Karpas-422 (cell line): ENCODE data around the gene DHX40. TPM values are rescaled to one million over a fixed set of nuclear protein-coding genes. Genes with fewer than 3 reads are reported as not detected.
A peak's percentile ranks its signal among the peaks of the same experiment; 100 is the strongest.
"Not testable (repeated sequence)": the region's sequence is repeated elsewhere in the genome, so short reads cannot be mapped to it uniquely, and the experiment has no call there.

Source experiments
- DNase-seq: peaks from one replicate; pipeline ENCODE4 v3.0.0-alpha.2; 2015
- H2AFZ ChIP-seq: fragments of 200-600 bp; sonication (generic); 2 replicates; pipeline ENCODE4 v1.6.1; 2014; ENCODE audit warnings: antibody characterized with exemption, low read length, mixed read lengths
- H3K27ac ChIP-seq: fragments of 200-600 bp; sonication (generic); 2 replicates; pipeline ENCODE4 v1.5.1; 2014; ENCODE audit warnings: mild to moderate bottlenecking, low read length, moderate library complexity
- H3K27me3 ChIP-seq: fragments of 200-600 bp; sonication (generic); 2 replicates; pipeline ENCODE4 v1.6.1; 2014; ENCODE audit warnings: low read length, mixed read lengths
- H3K36me3 ChIP-seq: fragments of 200-600 bp; sonication (generic); 2 replicates; pipeline ENCODE4 v1.6.1; 2014; ENCODE audit warnings: low read length, mixed read lengths; ENCODE audit not compliant: insufficient read depth
- H3K4me1 ChIP-seq: fragments of 200-600 bp; sonication (generic); 2 replicates; pipeline ENCODE4 v1.6.1; 2014; ENCODE audit warnings: mild to moderate bottlenecking, low read length, mixed read lengths
- H3K4me2 ChIP-seq: fragments of 200-600 bp; sonication (generic); 2 replicates; pipeline ENCODE4 v1.6.1; 2014; ENCODE audit warnings: low read length, low read depth, mild to moderate bottlenecking; ENCODE audit not compliant: poor library complexity, severe bottlenecking
- H3K4me3 ChIP-seq: fragments of 200-600 bp; sonication (generic); 2 replicates; pipeline ENCODE4 v1.5.1; 2014; ENCODE audit warnings: mild to moderate bottlenecking, antibody characterized with exemption, low read length, mixed read lengths
- H3K79me2 ChIP-seq: fragments of 200-600 bp; sonication (generic); 2 replicates; pipeline ENCODE4 v1.6.1; 2014; ENCODE audit warnings: mild to moderate bottlenecking, low read length, mixed read lengths
- H3K9ac ChIP-seq: fragments of 200-600 bp; sonication (generic); 2 replicates; pipeline ENCODE4 v1.6.0; 2014; ENCODE audit warnings: low read length
- H3K9me2 ChIP-seq: fragments of 200-600 bp; sonication (generic), shearing (Covaris generic); replicated peaks from 2 replicates; pipeline ENCODE4 v1.6.0; 2014; ENCODE audit warnings: mild to moderate bottlenecking, low read length, moderate library complexity; ENCODE audit not compliant: insufficient read depth
- H3K9me3 ChIP-seq: fragments of 300-700, 200-600 bp; sonication (generic); 2 replicates; pipeline ENCODE4 v1.6.1; 2014; ENCODE audit warnings: low read length, mixed read lengths
- H4K20me1 ChIP-seq: fragments of 200-600 bp; sonication (generic); 2 replicates; pipeline ENCODE4 v1.6.1; 2014; ENCODE audit warnings: mild to moderate bottlenecking, antibody characterized with exemption, low read length, low read depth; ENCODE audit not compliant: insufficient read depth
- total RNA-seq: library from RNA; depleted of rRNA; stranded (reverse); fragments of >200 nt; shearing (Covaris generic); gene quantifications from 2 replicates; pipeline ENCODE4 v1.2.3, GENCODE V29; 2014; ENCODE audit warnings: low replicate concordance

Gene DHX40
- total RNA-seq, 1 experiment from 2014 or later = 58.7 TPM

DNA sequence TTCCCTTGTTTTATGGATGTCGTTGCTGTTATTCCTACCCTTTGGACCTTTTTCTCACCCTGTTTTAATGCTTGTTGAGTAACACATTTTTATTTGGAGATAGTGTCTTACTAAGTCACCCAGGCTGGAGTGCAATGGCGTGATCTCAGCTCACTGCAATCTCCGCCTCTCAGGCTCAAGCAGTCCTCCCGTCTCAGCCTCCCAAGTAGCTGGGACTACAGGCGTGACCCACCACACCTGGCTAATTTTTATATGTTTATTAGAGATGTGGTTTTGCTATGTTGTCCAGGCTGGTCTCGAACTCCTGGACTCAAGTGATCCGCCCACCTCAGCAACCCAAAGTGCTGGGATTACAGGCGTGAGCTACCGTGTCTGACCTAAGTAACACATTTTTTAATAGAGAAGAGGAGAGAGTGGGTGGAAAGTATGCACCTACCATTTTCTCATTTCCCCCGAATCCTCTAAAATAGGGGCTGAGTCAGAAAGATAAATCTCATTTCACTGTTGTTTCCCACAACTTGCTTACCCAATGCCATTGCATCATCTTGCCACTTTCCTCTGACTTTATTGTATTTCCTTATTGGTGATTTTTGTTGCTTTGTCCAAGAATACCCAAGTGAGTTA is 7.0 kb downstream of the DHX40 start:
- no peak overlapping the region for H2AFZ ChIP-seq

DNA sequence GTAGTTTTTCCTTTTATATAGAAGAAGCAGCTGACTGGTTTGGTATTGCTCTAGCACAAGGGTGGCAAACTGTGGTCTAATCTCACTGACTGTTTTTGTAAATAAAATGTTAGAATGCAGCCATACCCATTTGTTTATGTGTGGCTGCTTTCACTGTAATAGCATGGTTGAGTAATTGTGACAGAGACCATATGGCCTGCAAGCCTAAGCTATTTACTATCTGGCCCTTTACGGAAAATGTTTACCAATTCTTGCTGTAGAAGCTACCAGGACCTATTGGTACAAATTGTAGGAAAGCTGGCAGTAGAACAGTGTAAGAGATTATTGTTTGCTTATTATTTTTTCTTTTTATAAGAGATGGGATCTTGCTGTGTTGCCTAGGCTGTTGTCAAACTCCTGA is 18.8 kb downstream of the DHX40 start:
- not testable (repeated sequence) for H3K27ac ChIP-seq, H3K79me2 ChIP-seq

More for the DNA sequence above, 7.0 kb downstream of the DHX40 start:
- Histone ChIP-seq H3K36me3 (peaks cover 10% of the 10 kb centered on the region; the same call in 1 of the 2 replicates), H3K9ac (no peak overlapping the region), H3K9me3 (no peaks in the 10 kb centered on the region), H3K79me2 (peaks cover 15% of the 10 kb centered on the region), H3K27ac (no peak overlapping the region), H3K4me3 (no peak overlapping the region), H3K27me3 (no peaks in the 10 kb centered on the region), H3K4me2 (no peak overlapping the region), H3K9me2 (no peaks in the 10 kb centered on the region), H3K4me1 (no peaks in the 10 kb centered on the region), H4K20me1 (no peaks in the 10 kb centered on the region)
- no peak for DNase-seq

DNA sequence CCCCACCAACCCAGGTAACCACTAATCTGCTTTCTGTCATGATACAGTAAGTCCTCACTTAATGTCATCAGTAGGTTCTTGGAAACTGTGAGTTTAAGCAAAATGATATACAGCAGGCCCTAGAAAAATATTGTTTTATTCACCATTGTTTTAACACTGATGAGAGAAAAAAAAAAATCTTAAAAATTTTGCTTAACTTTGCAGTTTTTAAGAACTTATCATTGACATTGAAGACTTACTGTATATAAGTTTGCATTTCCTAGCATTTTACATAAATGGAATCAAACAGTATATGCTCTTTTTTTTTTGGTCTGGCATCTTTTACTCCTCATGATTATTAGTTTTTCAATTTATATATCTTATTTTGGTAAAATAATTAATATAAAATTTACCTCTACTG is 34.8 kb downstream of the DHX40 start:
- Histone ChIP-seq H3K4me3 (no peak overlapping the region), H3K36me3 (peaks cover 41% of the 10 kb centered on the region), H3K27me3 (no peaks in the 10 kb centered on the region), H3K9ac (no peak overlapping the region), H2AFZ (no peak overlapping the region), H3K79me2 (no peaks in the 10 kb centered on the region), H4K20me1 (no peaks in the 10 kb centered on the region), H3K4me1 (no peaks in the 10 kb centered on the region), H3K9me3 (no peaks in the 10 kb centered on the region), H3K4me2 (no peak overlapping the region), H3K27ac (no peak overlapping the region), H3K9me2 (no peaks in the 10 kb centered on the region)
- no peak for DNase-seq

More for the DNA sequence above, 18.8 kb downstream of the DHX40 start:
- not testable (repeated sequence) for H4K20me1 ChIP-seq, H3K9me2 ChIP-seq, DNase-seq, H3K9ac ChIP-seq, H3K36me3 ChIP-seq, H3K4me3 ChIP-seq, H3K9me3 ChIP-seq, H3K4me2 ChIP-seq, H3K27me3 ChIP-seq, H2AFZ ChIP-seq, H3K4me1 ChIP-seq

DNA sequence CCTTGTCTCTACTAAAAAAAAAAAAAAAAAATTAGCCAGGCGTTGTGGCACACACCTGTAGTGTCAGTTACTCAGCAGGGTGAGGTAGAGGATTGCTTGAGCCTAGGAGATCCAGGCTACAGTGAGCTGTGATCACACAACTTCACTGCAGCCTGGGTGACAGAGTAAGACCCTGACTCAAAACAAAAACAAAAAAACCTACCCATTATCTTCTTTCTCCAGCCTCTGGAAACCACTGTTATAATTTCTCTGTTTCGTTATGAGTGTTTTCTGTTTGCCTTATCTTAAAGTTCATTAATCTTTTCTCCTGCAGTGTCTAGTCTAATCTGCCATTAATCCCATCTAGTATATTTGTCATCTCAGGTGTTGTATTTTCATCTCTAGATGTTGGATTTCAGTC is 35.7 kb downstream of the DHX40 start:
- Histone ChIP-seq H3K27ac (no peak overlapping the region), H4K20me1 (no peaks in the 10 kb centered on the region), H2AFZ (no peak overlapping the region), H3K4me2 (no peak overlapping the region), H3K4me1 (no peaks in the 10 kb centered on the region), H3K9me2 (no peaks in the 10 kb centered on the region), H3K27me3 (no peaks in the 10 kb centered on the region), H3K9ac (no peak overlapping the region), H3K79me2 (no peaks in the 10 kb centered on the region), H3K9me3 (no peaks in the 10 kb centered on the region), H3K36me3 (peaks cover 46% of the 10 kb centered on the region), H3K4me3 (no peak overlapping the region)
- no peak for DNase-seq

DNA sequence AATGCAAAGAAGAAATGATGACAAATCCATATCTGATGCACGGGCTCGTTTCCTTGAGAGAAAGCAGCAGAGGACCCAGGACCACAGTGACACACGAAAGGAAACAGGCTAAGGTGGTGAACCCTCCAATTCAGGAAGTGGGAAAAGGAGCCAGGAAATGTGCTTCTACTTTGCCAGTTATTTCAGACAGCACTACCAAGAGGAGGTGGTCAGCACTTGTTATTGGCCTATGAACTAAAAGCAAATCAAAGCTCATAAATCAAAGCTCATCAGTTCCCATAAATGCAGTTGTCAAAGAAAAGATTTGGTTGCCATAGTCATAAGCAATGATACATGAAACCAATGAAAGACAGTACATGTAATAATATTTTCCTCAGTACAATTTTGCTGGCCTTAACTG is 41.7 kb downstream of the DHX40 start:
- DNase-seq = no peak
- no peak overlapping the region for H3K9ac ChIP-seq
- no peaks in the 10 kb centered on the region for H4K20me1 ChIP-seq
- no peak overlapping the region for H3K27ac ChIP-seq
- no peak overlapping the region for H3K4me3 ChIP-seq
- no peaks in the 10 kb centered on the region for H3K9me3 ChIP-seq
- no peak overlapping the region for H2AFZ ChIP-seq
- H3K9me2 ChIP-seq = no peaks in the 10 kb centered on the region
- no peak overlapping the region for H3K4me2 ChIP-seq
- H3K27me3 ChIP-seq = no peaks in the 10 kb centered on the region
- H3K4me1 ChIP-seq = no peaks in the 10 kb centered on the region
- H3K36me3 ChIP-seq = peaks cover 63% of the 10 kb centered on the region
- no peaks in the 10 kb centered on the region for H3K79me2 ChIP-seq

DNA sequence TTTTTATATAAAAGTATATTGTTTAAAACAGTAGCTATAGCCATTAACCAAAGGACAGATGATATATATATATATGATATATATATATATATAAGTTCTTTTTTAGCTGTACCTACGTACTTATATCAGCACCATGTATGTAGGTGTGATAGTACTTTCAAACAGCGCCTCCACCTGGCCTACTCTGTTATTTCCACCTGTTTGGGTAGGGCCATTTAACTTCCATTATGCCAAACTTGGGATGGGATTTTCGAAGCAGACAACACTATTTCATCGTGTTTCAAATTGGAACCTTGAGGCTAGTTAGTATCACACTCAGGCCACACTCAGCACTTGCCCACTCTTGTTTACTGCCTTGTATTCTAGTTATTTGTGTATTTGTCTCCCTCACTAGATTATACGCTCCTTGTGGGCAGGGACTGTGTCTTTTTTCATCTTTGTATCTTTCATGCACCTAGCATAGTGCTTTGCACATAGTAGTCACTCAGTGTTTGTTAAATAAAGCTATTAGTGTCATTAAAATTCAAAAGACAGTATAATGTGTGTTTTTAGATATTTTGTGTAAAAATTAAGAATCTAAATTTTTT is 42.5 kb downstream of the DHX40 start:
- no peaks in the 10 kb centered on the region for H3K27me3 ChIP-seq
- no peaks in the 10 kb centered on the region for H3K4me1 ChIP-seq
- H3K79me2 ChIP-seq = no peaks in the 10 kb centered on the region
- H3K9me2 ChIP-seq = no peaks in the 10 kb centered on the region
- H3K9ac ChIP-seq = no peak overlapping the region
- no peaks in the 10 kb centered on the region for H3K9me3 ChIP-seq
- H4K20me1 ChIP-seq = no peaks in the 10 kb centered on the region
- no peak overlapping the region for H3K4me2 ChIP-seq
- DNase-seq = peak; percentile 71
- H2AFZ ChIP-seq = no peak overlapping the region
- no peak overlapping the region for H3K4me3 ChIP-seq
- H3K36me3 ChIP-seq = peaks cover 54% of the 10 kb centered on the region
- H3K27ac ChIP-seq = no peak overlapping the region

DNA sequence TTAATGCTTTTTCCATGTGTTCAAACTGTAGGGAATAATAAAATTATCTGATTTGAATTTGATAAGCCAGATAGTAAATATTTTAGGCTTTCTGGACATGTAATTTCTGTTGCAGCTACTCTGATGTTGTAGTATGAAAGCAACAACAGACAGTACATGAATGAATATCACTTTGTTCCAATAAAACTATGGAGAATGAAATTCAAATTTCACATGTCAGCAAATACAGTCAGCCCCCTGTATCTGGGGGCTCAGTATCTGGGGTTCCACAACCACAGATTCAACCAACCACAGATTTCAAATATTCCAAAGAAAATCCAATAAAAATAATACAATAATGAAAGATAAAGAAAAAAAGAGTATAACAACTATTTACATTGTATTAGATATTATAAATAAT is 46.1 kb downstream of the DHX40 start:
- Histone ChIP-seq H3K9me2 (no peaks in the 10 kb centered on the region), H4K20me1 (no peaks in the 10 kb centered on the region), H3K9me3 (no peaks in the 10 kb centered on the region), H3K36me3 (peaks cover 29% of the 10 kb centered on the region; the same call in 1 of the 2 replicates), H3K79me2 (no peaks in the 10 kb centered on the region), H3K4me2 (no peak overlapping the region), H3K9ac (no peak overlapping the region), H3K27me3 (no peaks in the 10 kb centered on the region), H2AFZ (no peak overlapping the region), H3K27ac (no peak overlapping the region), H3K4me3 (no peak overlapping the region), H3K4me1 (peaks cover 13% of the 10 kb centered on the region)
- no peak for DNase-seq

DNA sequence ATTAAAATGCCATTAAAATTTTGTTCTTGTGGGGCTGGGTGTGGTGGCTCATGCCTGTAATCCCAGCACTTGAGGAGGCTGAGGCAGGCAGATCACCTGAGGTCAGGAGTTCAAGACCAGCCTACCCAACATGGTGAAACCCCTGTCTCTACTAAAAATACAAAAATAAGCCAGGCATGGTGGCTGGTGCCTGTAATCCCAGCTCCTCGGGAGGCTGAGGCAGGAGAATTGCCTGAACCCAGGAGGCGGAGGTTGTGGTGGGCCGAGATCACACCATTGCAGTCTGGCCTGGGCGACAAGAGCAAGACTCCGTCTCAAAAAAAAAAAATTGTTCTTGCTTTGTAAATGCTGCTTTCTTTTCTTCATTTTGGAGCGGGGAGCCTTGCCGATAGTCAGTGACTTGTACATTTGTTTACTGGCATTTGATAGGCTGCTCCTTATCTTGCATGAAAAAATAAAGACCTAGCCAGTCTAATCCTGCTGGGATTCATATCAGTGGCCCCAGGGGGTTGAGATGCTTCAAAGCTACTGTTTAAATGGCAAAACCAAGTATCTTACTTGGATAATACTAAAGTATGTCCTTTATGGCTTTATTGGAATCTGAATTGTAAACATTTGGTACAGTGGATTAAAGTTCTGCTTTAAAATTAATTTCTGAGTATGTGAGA is 51.0 kb downstream of the DHX40 start:
- Histone ChIP-seq H3K27me3 (no peaks in the 10 kb centered on the region), H4K20me1 (peaks cover 8% of the 10 kb centered on the region; the same call in 1 of the 2 replicates), H3K4me1 (peaks cover 35% of the 10 kb centered on the region), H3K9me2 (no peaks in the 10 kb centered on the region), H3K4me3 (no peak overlapping the region), H3K9ac (no peak overlapping the region), H2AFZ (no peak overlapping the region), H3K79me2 (peaks cover 30% of the 10 kb centered on the region), H3K4me2 (peak overlapping the region; percentile 22), H3K27ac (peak overlapping the region; percentile 96; the same call in 1 of the 2 replicates), H3K9me3 (no peaks in the 10 kb centered on the region), H3K36me3 (peaks cover 6% of the 10 kb centered on the region; the same call in 1 of the 2 replicates)
- DNase-seq = no peak
